ENCODE results near the gene VSX2.

The VSX2 gene

GRCh38 chr14:74275241-74275841 lies 36.1 kb downstream of the VSX2 start:
- in situ Hi-C loops (cut with MboI; ENCODE audit: low pct_unique_long_range_greater_than_20kb, low sequenced_read_pairs, unreplicated experiment) = no loop called here
- no peak for DNase-seq (ENCODE audit: low spot score)
- TF ChIP-seq CTCF (IDR thresholded peaks at IDR 0.05; ENCODE audit: extremely low read depth, insufficient read depth, missing control alignments) = no peak

- in situ Hi-C loops (cut with MboI; ENCODE audit: low pct_unique_long_range_greater_than_20kb, low sequenced_read_pairs, unreplicated experiment) = no loop called here
- no peak for TF ChIP-seq CTCF (IDR thresholded peaks at IDR 0.05; ENCODE audit: extremely low read depth, insufficient read depth, missing control alignments)
- DNase-seq (ENCODE audit: low spot score) = no peak
These were observed 38.8 kb downstream of the VSX2 start for GRCh38 chr14:74278080-74278479.

GRCh38 chr14:74281069-74281468 lies 41.8 kb downstream of the VSX2 start:
- in situ Hi-C loops (cut with MboI; ENCODE audit: low pct_unique_long_range_greater_than_20kb, low sequenced_read_pairs, unreplicated experiment) = no loop called here
- DNase-seq (ENCODE audit: low spot score) = no peak
- no peak for TF ChIP-seq CTCF (IDR thresholded peaks at IDR 0.05; ENCODE audit: extremely low read depth, insufficient read depth, missing control alignments)

- in situ Hi-C loops (cut with MboI; ENCODE audit: low pct_unique_long_range_greater_than_20kb, low sequenced_read_pairs, unreplicated experiment) = no loop called here
- TF ChIP-seq CTCF (IDR thresholded peaks at IDR 0.05; ENCODE audit: extremely low read depth, insufficient read depth, missing control alignments) = no peak
- no peak for DNase-seq (ENCODE audit: low spot score)
These were observed 47.5 kb downstream of the VSX2 start for GRCh38 chr14:74286736-74287135.

- DNase-seq (ENCODE audit: low spot score) = no peak
- in situ Hi-C loops (cut with MboI; ENCODE audit: low pct_unique_long_range_greater_than_20kb, low sequenced_read_pairs, unreplicated experiment) = no loop called here
- TF ChIP-seq CTCF (IDR thresholded peaks at IDR 0.05; ENCODE audit: extremely low read depth, insufficient read depth, missing control alignments) = no peak
These were observed 50.6 kb downstream of the VSX2 start for GRCh38 chr14:74289801-74290200.

- peak; percentile 31 for DNase-seq (ENCODE audit: low spot score)
- in situ Hi-C loops (cut with MboI; ENCODE audit: low pct_unique_long_range_greater_than_20kb, low sequenced_read_pairs, unreplicated experiment) = no loop called here
- peak; percentile 24 for TF ChIP-seq CTCF (IDR thresholded peaks at IDR 0.05; ENCODE audit: extremely low read depth, insufficient read depth, missing control alignments)
These were observed 51.2 kb downstream of the VSX2 start for GRCh38 chr14:74290415-74290814.

- in situ Hi-C loops (cut with MboI; ENCODE audit: low pct_unique_long_range_greater_than_20kb, low sequenced_read_pairs, unreplicated experiment) = no loop called here
- TF ChIP-seq CTCF (IDR thresholded peaks at IDR 0.05; ENCODE audit: extremely low read depth, insufficient read depth, missing control alignments) = no peak
- no peak for DNase-seq (ENCODE audit: low spot score)
These were observed 52.8 kb downstream of the VSX2 start for GRCh38 chr14:74292061-74292460.

Data from GM13977 (cell line).